IPS-18a (cell line): Measurements from ENCODE around the gene ABCA8.
"Not testable (repeated sequence)": the region's sequence is repeated elsewhere in the genome, so short reads cannot be mapped to it uniquely, and the experiment has no call there.

ENCODE experiments used
- H3K27ac ChIP-seq: one replicate; pipeline ENCODE4 v1.5.1; 2013; ENCODE audit warnings: low read length
- H3K27me3 ChIP-seq: one replicate; pipeline ENCODE4 v1.6.1; 2013; ENCODE audit warnings: mild to moderate bottlenecking, low read length; ENCODE audit not compliant: control insufficient read depth, insufficient read depth
- H3K36me3 ChIP-seq: one replicate; pipeline ENCODE4 v1.6.1; 2013; ENCODE audit warnings: low read depth, low read length; ENCODE audit not compliant: control insufficient read depth
- H3K4me1 ChIP-seq: one replicate; pipeline ENCODE4 v1.6.1; 2013; ENCODE audit warnings: low read depth, low read length; ENCODE audit not compliant: control insufficient read depth
- H3K4me3 ChIP-seq: one replicate; pipeline ENCODE4 v1.5.1; 2013; ENCODE audit warnings: low read length
- H3K9ac ChIP-seq: one replicate; pipeline ENCODE4 v1.6.1; 2013; ENCODE audit warnings: mild to moderate bottlenecking, low read length, moderate library complexity
- H3K9me3 ChIP-seq: one replicate; pipeline ENCODE4 v1.6.1; 2013; ENCODE audit warnings: low read depth, low read length; ENCODE audit not compliant: control insufficient read depth

Gene ABCA8

DNA sequence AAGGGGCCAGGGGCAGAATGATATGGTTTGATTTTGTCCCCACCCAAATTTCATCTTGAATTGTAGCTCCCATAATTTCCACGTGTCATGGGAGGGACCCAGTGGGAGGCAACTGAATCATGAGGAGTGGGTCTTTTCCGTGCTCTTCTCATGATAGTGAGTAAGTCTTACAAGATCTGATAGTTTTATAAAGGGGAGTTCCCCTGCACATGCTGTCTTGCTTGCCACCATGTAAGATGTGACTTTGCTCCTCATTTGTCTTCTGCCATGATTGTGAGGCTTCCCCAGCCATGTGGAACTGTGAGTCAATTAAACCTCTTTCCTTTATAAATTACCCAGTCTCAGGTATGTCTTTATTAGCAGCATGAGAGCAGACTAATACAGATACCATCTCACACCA, 3.9 kb upstream of the ABCA8 start:
- H3K9ac ChIP-seq, H3K27ac ChIP-seq, H3K4me1 ChIP-seq, H3K36me3 ChIP-seq, H3K9me3 ChIP-seq, H3K27me3 ChIP-seq, H3K4me3 ChIP-seq: not testable (repeated sequence)

DNA sequence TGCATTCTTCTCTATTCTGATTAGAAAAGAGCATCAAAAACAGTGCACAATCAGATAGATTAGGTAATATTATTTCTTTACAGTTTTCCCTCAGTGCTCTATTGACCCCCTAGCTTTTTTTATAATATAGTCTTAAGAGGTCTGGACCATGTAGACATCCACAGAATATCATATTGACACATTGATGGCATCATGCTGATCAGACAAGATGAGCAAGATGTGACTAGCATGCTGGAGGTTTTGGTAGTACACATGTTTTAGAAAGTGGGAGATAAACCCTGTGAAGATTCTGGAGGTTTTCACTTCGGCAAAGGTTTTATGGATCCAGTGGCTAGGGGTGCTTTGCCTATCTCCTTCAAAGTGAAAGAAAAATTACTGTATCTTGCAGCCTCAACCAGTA, 2.8 kb upstream of the ABCA8 start:
- Histone ChIP-seq H3K36me3 (no peaks in the 10 kb centered on the region), H3K4me3 (no peak overlapping the region), H3K27me3 (no peaks in the 10 kb centered on the region), H3K9me3 (no peaks in the 10 kb centered on the region), H3K4me1 (no peaks in the 10 kb centered on the region), H3K9ac (no peak overlapping the region), H3K27ac (no peak overlapping the region)

DNA sequence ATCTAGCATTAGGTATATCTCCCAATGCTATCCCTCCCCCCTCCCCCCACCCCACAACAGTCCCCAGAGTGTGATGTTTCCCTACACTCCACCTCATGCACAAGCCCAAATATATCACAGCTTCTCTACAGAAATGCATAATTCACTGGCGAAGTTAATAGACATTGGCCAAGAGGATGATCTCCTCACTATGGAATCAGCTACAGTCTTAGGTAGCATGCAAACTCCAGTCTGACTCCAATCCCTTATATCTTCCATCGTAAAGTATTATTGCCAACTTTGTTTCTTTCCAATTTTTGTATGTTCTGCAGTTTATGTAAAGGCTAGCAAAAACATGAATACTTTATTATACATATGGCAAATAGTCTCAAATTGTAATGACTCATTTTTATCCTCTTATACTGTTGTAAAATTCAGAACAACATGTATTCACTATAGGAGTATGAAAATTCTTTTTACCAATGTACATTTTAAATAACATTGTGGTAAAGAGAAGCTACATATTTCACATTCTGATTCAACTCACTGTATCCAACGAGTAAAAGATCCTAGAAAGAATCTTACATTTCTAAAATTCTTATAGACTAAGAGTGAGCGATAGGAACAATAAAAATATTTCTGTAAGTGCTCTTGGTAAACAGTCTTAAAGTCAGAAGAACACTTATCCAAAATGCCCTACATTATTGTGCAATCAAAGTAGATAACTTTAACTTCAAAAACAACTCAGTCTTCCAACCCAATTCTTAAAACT, 871 bp downstream of the ABCA8 start:
- no peak overlapping the region for H3K9ac ChIP-seq
- H3K27ac ChIP-seq: no peak overlapping the region
- no peaks in the 10 kb centered on the region for H3K27me3 ChIP-seq
- H3K4me3 ChIP-seq: no peak overlapping the region
- H3K4me1 ChIP-seq: no peaks in the 10 kb centered on the region
- no peaks in the 10 kb centered on the region for H3K9me3 ChIP-seq
- no peaks in the 10 kb centered on the region for H3K36me3 ChIP-seq

DNA sequence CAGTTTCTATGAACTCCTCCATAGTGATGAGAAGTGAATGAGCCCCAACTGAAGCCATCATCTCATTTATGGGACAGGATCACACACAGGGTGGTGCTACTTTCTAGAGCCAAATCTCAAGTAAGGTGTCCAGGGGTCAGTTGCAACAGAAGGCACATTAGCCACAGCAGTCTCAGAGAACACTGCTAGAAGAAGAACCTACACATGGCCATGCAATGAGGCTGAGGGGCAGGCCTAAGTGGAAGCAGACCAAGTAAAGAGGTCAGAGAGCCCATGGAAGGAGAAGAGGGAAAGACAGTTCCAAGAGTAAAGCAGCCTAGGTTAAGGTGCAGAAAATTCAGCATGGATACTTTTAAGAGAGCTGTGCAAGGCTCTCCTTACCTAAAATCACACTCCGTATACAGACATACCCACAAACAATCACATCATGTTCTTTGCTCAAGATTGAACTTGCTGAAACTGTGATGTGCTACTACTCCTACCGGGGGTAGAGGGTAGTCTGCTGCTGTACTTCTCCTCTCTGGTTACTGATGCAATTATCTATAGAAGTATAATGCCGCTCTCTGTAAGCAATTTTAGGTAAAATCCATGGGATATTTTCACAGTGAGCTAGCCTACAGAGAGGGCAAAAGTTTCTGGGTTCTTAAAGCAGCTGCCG, 1.7 kb downstream of the ABCA8 start:
- H3K4me1 ChIP-seq: no peaks in the 10 kb centered on the region
- H3K9ac ChIP-seq: no peak overlapping the region
- H3K27me3 ChIP-seq: no peaks in the 10 kb centered on the region
- no peaks in the 10 kb centered on the region for H3K9me3 ChIP-seq
- no peak overlapping the region for H3K27ac ChIP-seq
- no peaks in the 10 kb centered on the region for H3K36me3 ChIP-seq
- H3K4me3 ChIP-seq: no peak overlapping the region

DNA sequence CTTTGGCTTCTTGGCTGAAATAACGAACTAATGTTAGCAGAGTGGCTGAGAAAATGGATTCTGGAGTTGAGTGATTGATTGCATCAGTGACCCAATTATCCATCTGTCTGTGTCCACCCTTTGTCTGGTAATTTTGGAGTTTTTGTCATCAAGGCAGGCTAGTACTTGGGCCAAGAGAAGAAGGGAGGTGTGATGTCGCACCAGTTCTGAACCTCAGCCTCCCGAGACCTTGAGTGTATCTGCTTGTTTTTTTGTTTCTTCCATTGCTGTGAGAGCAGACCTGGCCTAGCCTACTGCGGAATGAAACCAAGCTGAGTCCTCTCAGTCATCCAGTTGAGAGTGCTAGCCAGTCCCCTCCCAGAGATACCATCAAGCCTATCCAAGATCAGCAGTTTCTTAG, 4.5 kb downstream of the ABCA8 start:
- Histone ChIP-seq H3K36me3 (no peaks in the 10 kb centered on the region), H3K27ac (no peak overlapping the region), H3K9ac (no peak overlapping the region), H3K4me3 (no peak overlapping the region), H3K27me3 (no peaks in the 10 kb centered on the region), H3K4me1 (no peaks in the 10 kb centered on the region), H3K9me3 (no peaks in the 10 kb centered on the region)

DNA sequence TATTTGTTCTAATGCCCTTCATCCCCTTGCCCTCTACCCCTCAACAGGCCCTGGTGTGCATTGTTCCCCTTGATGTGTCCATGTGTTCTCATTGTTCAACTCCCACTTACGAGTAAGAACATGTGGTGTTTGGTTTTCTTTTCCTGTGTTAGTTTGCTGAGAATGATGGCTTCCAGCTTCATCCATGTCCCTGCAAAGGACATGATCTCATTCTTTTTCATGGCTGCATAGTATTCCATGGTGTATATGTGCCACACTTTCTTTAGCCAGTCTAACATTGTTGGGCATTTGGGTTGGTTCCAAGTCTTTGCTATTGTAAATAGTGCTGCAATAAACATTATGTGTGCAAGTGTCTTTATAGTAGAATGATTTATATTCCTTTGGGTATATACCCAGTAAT, 7.3 kb downstream of the ABCA8 start:
- H3K27me3 ChIP-seq, H3K4me1 ChIP-seq, H3K4me3 ChIP-seq, H3K27ac ChIP-seq, H3K9me3 ChIP-seq, H3K9ac ChIP-seq, H3K36me3 ChIP-seq: not testable (repeated sequence)

DNA sequence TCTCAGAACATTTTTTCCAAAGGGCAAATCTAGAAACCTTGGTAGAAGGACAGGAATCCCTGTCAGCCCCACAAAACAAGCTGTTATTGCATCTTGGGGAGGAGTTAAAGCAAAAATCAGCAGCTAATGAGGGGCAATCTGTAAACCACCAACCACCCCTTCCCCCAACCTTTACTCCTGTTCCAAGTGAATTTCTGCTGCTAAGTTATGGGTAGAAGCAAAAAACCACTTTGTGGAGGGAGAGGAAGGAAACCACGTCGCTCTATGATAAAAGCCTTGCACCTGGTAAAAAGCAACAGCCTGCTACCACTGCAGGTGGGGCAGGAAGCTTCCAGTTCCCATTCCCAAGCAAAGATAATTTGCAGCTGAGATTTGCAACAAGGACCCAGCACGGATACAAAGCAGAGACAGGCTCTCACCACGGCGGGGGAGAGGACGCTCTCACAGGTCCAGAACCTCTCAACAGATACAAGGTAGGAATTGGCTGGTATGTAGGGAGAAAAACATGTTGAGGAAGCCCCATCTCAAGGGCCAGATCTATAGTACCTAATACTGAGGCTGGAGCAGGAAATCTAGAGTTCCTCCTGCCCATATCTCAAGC, 10.7 kb downstream of the ABCA8 start:
- Histone ChIP-seq H3K4me3 (no peak overlapping the region), H3K27ac (no peak overlapping the region), H3K9me3 (no peaks in the 10 kb centered on the region), H3K36me3 (no peaks in the 10 kb centered on the region), H3K9ac (no peak overlapping the region), H3K4me1 (no peaks in the 10 kb centered on the region), H3K27me3 (no peaks in the 10 kb centered on the region)

DNA sequence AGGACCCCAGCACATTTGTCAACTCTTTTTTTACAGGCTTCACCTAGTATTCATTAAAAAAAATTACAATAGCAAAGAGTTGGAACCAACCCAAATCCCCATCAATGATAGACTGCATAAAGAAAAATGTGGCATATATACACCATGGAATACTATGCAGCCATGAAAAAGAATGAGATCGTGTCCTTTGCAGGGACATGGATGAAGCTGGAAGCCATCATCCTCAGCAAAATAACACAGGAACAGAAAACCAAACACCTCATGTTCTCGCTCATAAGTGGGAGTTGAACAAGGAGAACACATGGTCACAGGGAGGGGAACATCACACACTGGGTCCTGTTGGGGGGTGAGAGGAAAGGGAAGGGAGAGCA, 11.4 kb downstream of the ABCA8 start:
- not testable (repeated sequence) for H3K4me1 ChIP-seq, H3K27me3 ChIP-seq, H3K9me3 ChIP-seq, H3K27ac ChIP-seq, H3K9ac ChIP-seq, H3K36me3 ChIP-seq, H3K4me3 ChIP-seq

DNA sequence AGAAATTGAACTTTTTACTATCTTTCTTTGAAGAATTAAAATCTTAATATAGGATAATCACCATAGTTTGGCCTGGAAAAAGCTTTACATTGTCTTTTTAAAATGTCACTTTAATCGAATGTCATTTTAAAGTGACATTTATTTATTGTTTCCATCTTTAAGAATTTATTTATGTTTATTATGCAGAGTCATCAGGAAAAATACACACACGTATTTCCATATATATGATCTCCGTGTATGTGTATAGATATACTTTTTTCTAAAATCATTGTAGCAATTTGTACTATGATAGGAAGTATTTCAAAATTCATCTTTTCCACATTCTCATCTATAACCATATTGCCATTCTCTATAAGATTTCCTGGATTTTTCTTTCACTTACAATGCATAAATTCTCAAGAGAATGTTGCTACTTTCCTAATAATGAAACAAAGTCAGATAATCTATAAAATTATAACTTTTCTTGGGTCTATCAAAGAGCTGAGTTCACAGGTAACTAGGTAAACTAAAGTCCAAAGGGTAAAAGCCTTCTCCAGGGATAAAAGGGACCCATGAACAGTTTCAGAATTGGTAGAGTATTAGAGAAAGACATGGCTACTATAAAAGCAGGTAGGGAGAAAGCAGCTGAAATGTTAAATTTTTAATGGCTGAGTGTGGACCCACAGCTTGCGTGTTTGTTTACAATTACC, 11.9 kb downstream of the ABCA8 start:
- no peak overlapping the region for H3K4me3 ChIP-seq
- no peaks in the 10 kb centered on the region for H3K9me3 ChIP-seq
- H3K27ac ChIP-seq: no peak overlapping the region
- H3K9ac ChIP-seq: no peak overlapping the region
- no peaks in the 10 kb centered on the region for H3K4me1 ChIP-seq
- H3K36me3 ChIP-seq: no peaks in the 10 kb centered on the region
- no peaks in the 10 kb centered on the region for H3K27me3 ChIP-seq

DNA sequence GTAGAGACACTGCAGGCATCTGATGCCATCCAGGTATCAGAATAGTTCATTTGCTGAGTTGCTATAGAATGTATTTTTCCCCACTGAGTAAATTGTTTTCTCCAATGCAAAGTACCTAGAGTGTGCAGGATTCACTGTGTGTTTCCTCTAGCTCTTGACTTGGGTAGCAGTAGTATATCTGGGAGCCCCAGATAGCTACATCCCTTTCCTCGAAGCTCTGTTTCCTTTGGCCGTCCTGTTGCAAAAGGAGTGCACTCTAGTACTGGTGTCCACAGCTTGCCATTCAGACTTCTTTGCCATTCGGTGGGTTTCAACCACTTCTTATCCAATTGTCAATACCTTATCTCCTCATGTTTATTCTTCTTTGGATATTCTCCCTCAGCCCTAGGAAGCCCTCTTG, 12.8 kb downstream of the ABCA8 start:
- Histone ChIP-seq H3K27me3 (no peaks in the 10 kb centered on the region), H3K4me1 (no peaks in the 10 kb centered on the region), H3K36me3 (no peaks in the 10 kb centered on the region), H3K9ac (no peak overlapping the region), H3K27ac (no peak overlapping the region), H3K4me3 (no peak overlapping the region), H3K9me3 (no peaks in the 10 kb centered on the region)

DNA sequence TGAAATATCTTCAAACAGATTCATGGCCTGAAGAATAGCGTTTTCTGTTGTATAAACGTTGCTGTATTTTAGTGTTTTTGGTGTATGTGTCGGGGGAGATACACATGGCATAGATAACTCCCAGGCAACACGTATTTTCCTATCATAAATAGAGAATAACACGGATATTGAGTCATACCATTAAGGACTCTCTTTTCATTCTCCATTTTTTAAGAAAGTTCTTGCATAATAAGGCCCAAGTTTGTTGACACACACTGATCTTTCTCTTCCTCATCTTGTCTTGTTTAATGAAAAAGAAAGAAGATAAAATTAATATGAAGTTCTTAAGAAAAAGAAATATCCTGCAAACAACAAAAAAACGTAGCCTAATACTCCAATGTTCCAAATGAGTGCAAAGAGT, 13.4 kb downstream of the ABCA8 start:
- no peaks in the 10 kb centered on the region for H3K9me3 ChIP-seq
- H3K27ac ChIP-seq: no peak overlapping the region
- H3K36me3 ChIP-seq: no peaks in the 10 kb centered on the region
- H3K9ac ChIP-seq: no peak overlapping the region
- no peaks in the 10 kb centered on the region for H3K4me1 ChIP-seq
- H3K27me3 ChIP-seq: no peaks in the 10 kb centered on the region
- H3K4me3 ChIP-seq: no peak overlapping the region
